HCT116 (cell line): ENCODE data around the gene NUP153.

Experiments used
- FOSL1 ChIP-seq: IDR thresholded peaks from 2 replicates; pipeline ENCODE4 v1.6.1; 2012; ENCODE audit warnings: low read depth
- JUND ChIP-seq: IDR thresholded peaks from 2 replicates; pipeline ENCODE4 v1.6.1; 2012
- POLR2A ChIP-seq: IDR thresholded peaks from 2 replicates; pipeline ENCODE4 v1.7.0; 2011; ENCODE audit warnings: borderline replicate concordance; ENCODE audit not compliant: insufficient read depth, insufficient read length; ENCODE audit errors: extremely low read depth
- POLR2AphosphoS5 ChIP-seq: IDR thresholded peaks from 2 replicates; pipeline ENCODE4 v1.6.1; 2011; ENCODE audit warnings: mild to moderate bottlenecking, low read depth, low read length, moderate library complexity
- SIN3A ChIP-seq: IDR thresholded peaks from 2 replicates; pipeline ENCODE4 v1.6.1; 2012; ENCODE audit warnings: low read depth
- TCF7L2 ChIP-seq: IDR thresholded peaks from 2 replicates; pipeline ENCODE4 v1.7.0; 2011; ENCODE audit warnings: borderline replicate concordance, inconsistent platforms; ENCODE audit not compliant: insufficient read depth, insufficient read length; ENCODE audit errors: extremely low read depth
- TF ChIP-seq, protein P1 (sequence below): IDR thresholded peaks from 2 replicates; pipeline ENCODE4 v1.6.1; 2012; ENCODE audit warnings: low read depth
- TF ChIP-seq, protein P2 (sequence below), 3 experiments: fragments of 200-600 bp in 1 of 3; sonication (generic) in 1 of 3; IDR thresholded peaks in 2 of 3; conservative IDR thresholded peaks in 1 of 3; 2 replicates each; pipeline ENCODE4 v1.5.1; 2012 to 2017; ENCODE audit warnings: low read depth in 2 of 3, low read length in 2 of 3, antibody characterized with exemption in 1 of 3, borderline replicate concordance in 1 of 3, control low read depth in 1 of 3, mild to moderate bottlenecking in 1 of 3, mixed read lengths in 1 of 3, mixed run types in 1 of 3, moderate library complexity in 1 of 3; ENCODE audit not compliant: insufficient read depth in 1 of 3
- TF ChIP-seq, protein P3 (sequence below): IDR thresholded peaks from 2 replicates; pipeline ENCODE4 v1.6.1; 2012

DNA sequence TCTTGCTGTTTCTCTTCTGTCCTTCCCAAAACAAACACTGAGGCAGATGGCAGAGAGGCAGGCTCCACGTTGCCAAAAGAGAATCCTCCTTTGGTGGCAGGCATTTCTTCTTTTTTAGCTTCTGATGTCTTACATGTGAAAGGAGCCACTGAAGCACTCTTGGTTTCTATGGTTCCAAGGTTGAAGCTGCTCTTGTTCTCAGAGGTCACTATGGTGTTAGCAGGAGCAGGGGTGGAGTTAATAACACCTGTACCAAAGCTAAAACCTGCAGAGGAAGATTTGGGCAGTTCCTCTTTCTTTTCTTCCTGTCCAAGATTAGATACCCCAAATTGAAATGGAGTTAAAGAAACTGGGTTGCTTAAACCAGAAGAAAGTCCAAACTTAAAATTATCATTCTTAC is 77.9 kb downstream of the NUP153 start:
- TF ChIP-seq, protein P1, sequence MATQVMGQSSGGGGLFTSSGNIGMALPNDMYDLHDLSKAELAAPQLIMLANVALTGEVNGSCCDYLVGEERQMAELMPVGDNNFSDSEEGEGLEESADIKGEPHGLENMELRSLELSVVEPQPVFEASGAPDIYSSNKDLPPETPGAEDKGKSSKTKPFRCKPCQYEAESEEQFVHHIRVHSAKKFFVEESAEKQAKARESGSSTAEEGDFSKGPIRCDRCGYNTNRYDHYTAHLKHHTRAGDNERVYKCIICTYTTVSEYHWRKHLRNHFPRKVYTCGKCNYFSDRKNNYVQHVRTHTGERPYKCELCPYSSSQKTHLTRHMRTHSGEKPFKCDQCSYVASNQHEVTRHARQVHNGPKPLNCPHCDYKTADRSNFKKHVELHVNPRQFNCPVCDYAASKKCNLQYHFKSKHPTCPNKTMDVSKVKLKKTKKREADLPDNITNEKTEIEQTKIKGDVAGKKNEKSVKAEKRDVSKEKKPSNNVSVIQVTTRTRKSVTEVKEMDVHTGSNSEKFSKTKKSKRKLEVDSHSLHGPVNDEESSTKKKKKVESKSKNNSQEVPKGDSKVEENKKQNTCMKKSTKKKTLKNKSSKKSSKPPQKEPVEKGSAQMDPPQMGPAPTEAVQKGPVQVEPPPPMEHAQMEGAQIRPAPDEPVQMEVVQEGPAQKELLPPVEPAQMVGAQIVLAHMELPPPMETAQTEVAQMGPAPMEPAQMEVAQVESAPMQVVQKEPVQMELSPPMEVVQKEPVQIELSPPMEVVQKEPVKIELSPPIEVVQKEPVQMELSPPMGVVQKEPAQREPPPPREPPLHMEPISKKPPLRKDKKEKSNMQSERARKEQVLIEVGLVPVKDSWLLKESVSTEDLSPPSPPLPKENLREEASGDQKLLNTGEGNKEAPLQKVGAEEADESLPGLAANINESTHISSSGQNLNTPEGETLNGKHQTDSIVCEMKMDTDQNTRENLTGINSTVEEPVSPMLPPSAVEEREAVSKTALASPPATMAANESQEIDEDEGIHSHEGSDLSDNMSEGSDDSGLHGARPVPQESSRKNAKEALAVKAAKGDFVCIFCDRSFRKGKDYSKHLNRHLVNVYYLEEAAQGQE = no peak
- TF ChIP-seq POLR2A (no peak), POLR2AphosphoS5 (no peak), FOSL1 (no peak), JUND (no peak), TCF7L2 (no peak), SIN3A (no peak)
- TF ChIP-seq, protein P2, sequence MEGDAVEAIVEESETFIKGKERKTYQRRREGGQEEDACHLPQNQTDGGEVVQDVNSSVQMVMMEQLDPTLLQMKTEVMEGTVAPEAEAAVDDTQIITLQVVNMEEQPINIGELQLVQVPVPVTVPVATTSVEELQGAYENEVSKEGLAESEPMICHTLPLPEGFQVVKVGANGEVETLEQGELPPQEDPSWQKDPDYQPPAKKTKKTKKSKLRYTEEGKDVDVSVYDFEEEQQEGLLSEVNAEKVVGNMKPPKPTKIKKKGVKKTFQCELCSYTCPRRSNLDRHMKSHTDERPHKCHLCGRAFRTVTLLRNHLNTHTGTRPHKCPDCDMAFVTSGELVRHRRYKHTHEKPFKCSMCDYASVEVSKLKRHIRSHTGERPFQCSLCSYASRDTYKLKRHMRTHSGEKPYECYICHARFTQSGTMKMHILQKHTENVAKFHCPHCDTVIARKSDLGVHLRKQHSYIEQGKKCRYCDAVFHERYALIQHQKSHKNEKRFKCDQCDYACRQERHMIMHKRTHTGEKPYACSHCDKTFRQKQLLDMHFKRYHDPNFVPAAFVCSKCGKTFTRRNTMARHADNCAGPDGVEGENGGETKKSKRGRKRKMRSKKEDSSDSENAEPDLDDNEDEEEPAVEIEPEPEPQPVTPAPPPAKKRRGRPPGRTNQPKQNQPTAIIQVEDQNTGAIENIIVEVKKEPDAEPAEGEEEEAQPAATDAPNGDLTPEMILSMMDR (IDR thresholded peaks at IDR 0.05 in 2 of 3, conservative IDR thresholded peaks at IDR 0.05 in 1 of 3; ENCODE audit: borderline replicate concordance in 1 of 3, insufficient read depth in 1 of 3, low read depth in 2 of 3, low read length in 2 of 3) = no peak
- TF ChIP-seq, protein P3, sequence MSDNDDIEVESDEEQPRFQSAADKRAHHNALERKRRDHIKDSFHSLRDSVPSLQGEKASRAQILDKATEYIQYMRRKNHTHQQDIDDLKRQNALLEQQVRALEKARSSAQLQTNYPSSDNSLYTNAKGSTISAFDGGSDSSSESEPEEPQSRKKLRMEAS = no peak
